Measurements from ENCODE around the gene KRTCAP2.
"Not testable (repeated sequence)": the region's sequence is repeated elsewhere in the genome, so short reads cannot be mapped to it uniquely, and the experiment has no call there.

Gene KRTCAP2

GRCh38 chr1:155168456-155169210 is 4.5 kb downstream of the KRTCAP2 start:
- DNase-seq (ENCODE audit: low spot score): peak; percentile 1

GRCh38 chr1:155168105-155168445 is 5.0 kb downstream of the KRTCAP2 start:
- DNase-seq (ENCODE audit: low spot score): not testable (repeated sequence)

- peak; percentile 85 for DNase-seq (ENCODE audit: low spot score)
These were observed 5.7 kb downstream of the KRTCAP2 start for GRCh38 chr1:155167166-155168104.

- DNase-seq (ENCODE audit: low spot score): no peak
These were observed 6.5 kb downstream of the KRTCAP2 start for GRCh38 chr1:155166471-155167165.

GRCh38 chr1:155166051-155166470 is 7.0 kb downstream of the KRTCAP2 start:
- no peak for DNase-seq (ENCODE audit: low spot score)

- not testable (repeated sequence) for DNase-seq (ENCODE audit: low spot score)
These were observed 8.5 kb downstream of the KRTCAP2 start for GRCh38 chr1:155164625-155165024.

- not testable (repeated sequence) for DNase-seq (ENCODE audit: low spot score)
These were observed 9.3 kb downstream of the KRTCAP2 start for GRCh38 chr1:155163785-155164184.

- DNase-seq (ENCODE audit: low spot score): not testable (repeated sequence)
These were observed 10.5 kb downstream of the KRTCAP2 start for GRCh38 chr1:155162631-155163030.

- no peak for DNase-seq (ENCODE audit: low spot score)
These were observed 13.0 kb downstream of the KRTCAP2 start for GRCh38 chr1:155160128-155160527.

GRCh38 chr1:155158991-155159390 is 14.1 kb downstream of the KRTCAP2 start:
- no peak for DNase-seq (ENCODE audit: low spot score)

- not testable (repeated sequence) for DNase-seq (ENCODE audit: low spot score)
These were observed 17.0 kb downstream of the KRTCAP2 start for GRCh38 chr1:155155996-155156643.

- DNase-seq (ENCODE audit: low spot score): no peak
These were observed 27.6 kb downstream of the KRTCAP2 start for GRCh38 chr1:155145491-155145890.

- DNase-seq (ENCODE audit: low spot score): no peak
These were observed 31.4 kb downstream of the KRTCAP2 start for GRCh38 chr1:155141749-155142148.

GRCh38 chr1:155140630-155140953 is 32.5 kb downstream of the KRTCAP2 start:
- DNase-seq (ENCODE audit: low spot score): no peak

- DNase-seq (ENCODE audit: low spot score): peak; percentile 85
These were observed 33.0 kb downstream of the KRTCAP2 start, which contains the start of gene DPM3 for GRCh38 chr1:155139895-155140629. TSS of gene DPM3 (minus strand) at chr1:155140531. CDS start at chr1:155140240, 291 bp downstream.

GRCh38 chr1:155137154-155137949 is 35.8 kb downstream of the KRTCAP2 start:
- no peak for DNase-seq (ENCODE audit: low spot score)

- no peak for DNase-seq (ENCODE audit: low spot score)
These were observed 36.4 kb downstream of the KRTCAP2 start for GRCh38 chr1:155136748-155137147.

GRCh38 chr1:155135415-155136028 is 37.6 kb downstream of the KRTCAP2 start, which contains the start of gene SLC50A1:
TSS of gene SLC50A1 (plus strand) at chr1:155135852. CDS start at chr1:155135912, 60 bp downstream.
- DNase-seq (ENCODE audit: low spot score): peak; percentile 96

- DNase-seq (ENCODE audit: low spot score): peak; percentile 92
These were observed 38.2 kb downstream of the KRTCAP2 start for GRCh38 chr1:155134880-155135414.

All from AG08396 (cell line).